DMS53 (cell line): ENCODE measurements around the gene ADAMTS12.

Experiments
- DNase-seq: peaks from one replicate; lab custom pipeline; 2025; lab: John Stamatoyannopoulos, UW

The ADAMTS12 gene

GRCh38 chr5:33846851-33847250 lies 44.9 kb downstream of the ADAMTS12 start:
- DNase-seq, result no peak

- DNase-seq, result no peak
These were observed 48.2 kb downstream of the ADAMTS12 start for GRCh38 chr5:33843579-33843978.

GRCh38 chr5:33842456-33842855 lies 49.3 kb downstream of the ADAMTS12 start:
- DNase-seq, result no peak

- DNase-seq, result no peak
These were observed 49.9 kb downstream of the ADAMTS12 start for GRCh38 chr5:33841891-33842290.

GRCh38 chr5:33840927-33841547 lies 50.8 kb downstream of the ADAMTS12 start:
- DNase-seq, result no peak

- DNase-seq, result no peak
These were observed 54.5 kb downstream of the ADAMTS12 start for GRCh38 chr5:33837301-33837700.

- DNase-seq, result no peak
These were observed 57.5 kb downstream of the ADAMTS12 start for GRCh38 chr5:33834334-33834733.

- no peak for DNase-seq
These were observed 58.6 kb downstream of the ADAMTS12 start for GRCh38 chr5:33833237-33833575.

GRCh38 chr5:33832404-33833236 lies 59.2 kb downstream of the ADAMTS12 start:
- DNase-seq, result no peak

- DNase-seq, result no peak
These were observed 60.7 kb downstream of the ADAMTS12 start for GRCh38 chr5:33831041-33831440.

GRCh38 chr5:33829430-33829829 lies 62.4 kb downstream of the ADAMTS12 start:
- no peak for DNase-seq

GRCh38 chr5:33828626-33829308 lies 63.0 kb downstream of the ADAMTS12 start:
- no peak for DNase-seq

GRCh38 chr5:33827885-33828284 lies 63.9 kb downstream of the ADAMTS12 start:
- no peak for DNase-seq

- no peak for DNase-seq
These were observed 64.6 kb downstream of the ADAMTS12 start for GRCh38 chr5:33827018-33827707.

GRCh38 chr5:33824516-33825195 lies 67.1 kb downstream of the ADAMTS12 start:
- no peak for DNase-seq

GRCh38 chr5:33817301-33817700 lies 74.5 kb downstream of the ADAMTS12 start:
- DNase-seq, result no peak

GRCh38 chr5:33816791-33817190 lies 75.0 kb downstream of the ADAMTS12 start:
- no peak for DNase-seq

GRCh38 chr5:33812746-33813145 lies 79.0 kb downstream of the ADAMTS12 start:
- no peak for DNase-seq

- DNase-seq, result no peak
These were observed 81.2 kb downstream of the ADAMTS12 start for GRCh38 chr5:33810491-33811120.

GRCh38 chr5:33809936-33810335 lies 81.9 kb downstream of the ADAMTS12 start:
- DNase-seq, result no peak

- no peak for DNase-seq
These were observed 83.1 kb downstream of the ADAMTS12 start for GRCh38 chr5:33808699-33809098.
